ENCODE measurements around the gene KRT27. TPM values are rescaled to one million over a fixed set of nuclear protein-coding genes. Genes with fewer than 3 reads are reported as not detected.
"Not testable (repeated sequence)": the region's sequence is repeated elsewhere in the genome, so short reads cannot be mapped to it uniquely, and the experiment has no call there.

KRT27 gene
- total and polyA plus RNA-seq, 4 donors, result not detected

GRCh38 chr17:40820228-40820838 is 38.0 kb upstream of the KRT27 start:
- Histone ChIP-seq H3K27me3 (ENCODE audit: control insufficient read depth in 1 of 2, insufficient read depth in 2 of 2, low read length in 1 of 2) (no peaks in the 10 kb centered on the region), H3K36me3 (ENCODE audit: control insufficient read depth in 1 of 2, insufficient read depth in 2 of 2, low read length in 1 of 2) (no peaks in the 10 kb centered on the region), H3K4me3 (ENCODE audit: low read length in 2 of 2) (no peak overlapping the region), H3K27ac (ENCODE audit: low read depth in 1 of 2, low read length in 2 of 2) (no peak overlapping the region), H3K4me1 (ENCODE audit: control insufficient read depth in 1 of 2, insufficient read depth in 2 of 2, low read length in 2 of 2) (no peaks in the 10 kb centered on the region), H3K9me3 (ENCODE audit: control insufficient read depth, low read length) (no peaks in the 10 kb centered on the region)
- ATAC-seq (ENCODE audit: low FRiP score) (no peak), DNase-seq (no peak)
- 84 to 88% methylated on average over 9 of the region's 9 CpGs for WGBS, 2 donors
- intact Hi-C loops (cut with DNase I), result no loop called here

DNA sequence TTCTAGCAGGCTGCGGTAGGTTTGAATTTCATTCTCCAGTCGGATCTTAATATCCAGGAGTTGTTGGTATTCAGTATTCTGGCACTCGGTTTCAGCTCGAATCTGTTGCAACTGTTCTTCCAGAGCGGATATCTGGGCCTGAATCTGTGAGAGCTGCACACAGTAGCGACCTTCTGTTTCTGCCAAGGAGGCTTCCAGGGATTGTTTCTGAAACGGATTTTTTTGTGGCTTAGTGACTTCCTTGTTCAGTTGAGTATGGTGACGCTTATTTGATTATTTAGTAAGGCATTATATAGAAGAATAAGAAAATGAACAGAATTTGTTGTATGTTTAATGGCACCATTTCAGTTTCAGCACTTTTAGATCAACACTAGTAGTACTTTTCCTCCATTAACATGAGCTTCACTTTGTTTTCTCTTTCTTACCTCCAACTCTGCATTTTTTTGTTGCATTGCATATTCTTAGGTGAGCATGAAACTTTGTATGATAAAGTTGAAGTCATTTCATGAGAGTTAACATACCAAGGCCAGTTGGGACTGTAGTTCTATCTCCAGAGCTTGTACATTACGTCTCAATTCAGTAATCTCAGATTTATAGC is 37.3 kb upstream of the KRT27 start:
- no peaks in the 10 kb centered on the region for H3K27me3 ChIP-seq (ENCODE audit: control insufficient read depth in 1 of 2, insufficient read depth in 2 of 2, low read length in 1 of 2)
- peak overlapping the region; percentile 50 to 75 for H3K4me3 ChIP-seq (ENCODE audit: low read length in 2 of 2)
- DNase-seq (no peak), ATAC-seq (ENCODE audit: low FRiP score) (peak; percentile 57)
- no peaks in the 10 kb centered on the region for H3K9me3 ChIP-seq (ENCODE audit: control insufficient read depth, low read length)
- peak overlapping the region; percentile 20 to 54 for H3K27ac ChIP-seq (ENCODE audit: low read depth in 1 of 2, low read length in 2 of 2)
- 44 to 45% methylated on average over 9 of the region's 9 CpGs for WGBS, 2 donors
- no peaks in the 10 kb centered on the region for H3K36me3 ChIP-seq (ENCODE audit: control insufficient read depth in 1 of 2, insufficient read depth in 2 of 2, low read length in 1 of 2)
- intact Hi-C loops (cut with DNase I), result loop anchor here in 1 of 2 donors (5.0 kb wide), 1 partner anchor 723 kb away; no protein-coding TSS in a partner anchor
- no peaks in the 10 kb centered on the region for H3K4me1 ChIP-seq (ENCODE audit: control insufficient read depth in 1 of 2, insufficient read depth in 2 of 2, low read length in 2 of 2)

- DNase-seq, result peak; percentile 86 to 95
- WGBS, 2 donors, result 1 to 2% methylated on average over 34 to 73 of the region's 73 CpGs
- intact Hi-C loops (cut with DNase I), result loop anchor here in 1 of 2 donors (5.0 kb wide), 1 partner anchor 723 kb away; no protein-coding TSS in a partner anchor
- no peaks in the 10 kb centered on the region for H3K4me1 ChIP-seq (ENCODE audit: control insufficient read depth in 1 of 2, insufficient read depth in 2 of 2, low read length in 2 of 2)
- peak overlapping the region; percentile 77 to 78 for H3K4me3 ChIP-seq (ENCODE audit: low read length in 2 of 2)
- H3K9me3 ChIP-seq (ENCODE audit: control insufficient read depth, low read length), result no peaks in the 10 kb centered on the region
- H3K27ac ChIP-seq (ENCODE audit: low read depth in 1 of 2, low read length in 2 of 2), result peak overlapping the region; percentile 57 to 85
- H3K27me3 ChIP-seq (ENCODE audit: control insufficient read depth in 1 of 2, insufficient read depth in 2 of 2, low read length in 1 of 2), result no peaks in the 10 kb centered on the region
- peak; percentile 93 for ATAC-seq (ENCODE audit: low FRiP score)
- no peaks in the 10 kb centered on the region for H3K36me3 ChIP-seq (ENCODE audit: control insufficient read depth in 1 of 2, insufficient read depth in 2 of 2, low read length in 1 of 2)
Measured at GRCh38 chr17:40818733-40819527, 36.6 kb upstream of the KRT27 start.

DNA sequence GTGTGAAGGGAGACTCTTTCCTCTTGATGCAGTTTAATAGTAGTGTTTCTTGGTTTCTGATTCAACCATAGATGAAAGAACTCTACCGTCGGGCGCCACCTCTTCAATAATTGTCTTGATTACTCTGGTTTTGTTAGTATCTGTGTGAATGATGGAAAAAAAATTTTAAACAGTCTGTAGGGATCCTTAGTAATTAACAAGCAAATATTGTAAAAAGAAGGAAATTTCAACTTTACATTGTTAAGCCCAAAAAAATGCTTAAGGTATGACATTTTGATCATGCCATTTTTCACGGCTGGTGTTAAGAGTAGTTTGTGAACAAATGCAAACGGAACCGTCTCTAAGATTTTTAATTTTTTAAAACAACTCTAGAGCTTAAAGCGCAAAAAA is 36.0 kb upstream of the KRT27 start:
- WGBS, 2 donors, result 19 to 21% methylated on average over 7 of the region's 7 CpGs
- no peaks in the 10 kb centered on the region for H3K36me3 ChIP-seq (ENCODE audit: control insufficient read depth in 1 of 2, insufficient read depth in 2 of 2, low read length in 1 of 2)

GRCh38 chr17:40817103-40817682 is 34.8 kb upstream of the KRT27 start:
- DNase-seq, result no peak
- Histone ChIP-seq H3K27ac (ENCODE audit: low read depth in 1 of 2, low read length in 2 of 2) (no peak overlapping the region), H3K36me3 (ENCODE audit: control insufficient read depth in 1 of 2, insufficient read depth in 2 of 2, low read length in 1 of 2) (no peaks in the 10 kb centered on the region), H3K4me1 (ENCODE audit: control insufficient read depth in 1 of 2, insufficient read depth in 2 of 2, low read length in 2 of 2) (no peaks in the 10 kb centered on the region), H3K27me3 (ENCODE audit: control insufficient read depth in 1 of 2, insufficient read depth in 2 of 2, low read length in 1 of 2) (no peaks in the 10 kb centered on the region), H3K4me3 (ENCODE audit: low read length in 2 of 2) (no peak overlapping the region), H3K9me3 (ENCODE audit: control insufficient read depth, low read length) (no peaks in the 10 kb centered on the region)
- WGBS, 2 donors, result 97 to 98% methylated on average over 4 of the region's 4 CpGs
- no peak for ATAC-seq (ENCODE audit: low FRiP score)
- intact Hi-C loops (cut with DNase I), result loop anchor here in 1 of 2 donors (5.0 kb wide), 1 partner anchor 725 kb away; no protein-coding TSS in a partner anchor

More for the DNA sequence above, 36.0 kb upstream of the KRT27 start:
- Histone ChIP-seq H3K27me3 (ENCODE audit: control insufficient read depth in 1 of 2, insufficient read depth in 2 of 2, low read length in 1 of 2) (no peaks in the 10 kb centered on the region), H3K4me3 (ENCODE audit: low read length in 2 of 2) (peak overlapping the region; percentile 77 to 78), H3K9me3 (ENCODE audit: control insufficient read depth, low read length) (no peaks in the 10 kb centered on the region), H3K4me1 (ENCODE audit: control insufficient read depth in 1 of 2, insufficient read depth in 2 of 2, low read length in 2 of 2) (no peaks in the 10 kb centered on the region), H3K27ac (ENCODE audit: low read depth in 1 of 2, low read length in 2 of 2) (peak overlapping the region in 1 of 2 donors; percentile 57)
- intact Hi-C loops (cut with DNase I), result loop anchor here in 1 of 2 donors (5.0 kb wide), 1 partner anchor 724 kb away; no protein-coding TSS in a partner anchor
- ATAC-seq (ENCODE audit: low FRiP score) (no peak), DNase-seq (no peak)

GRCh38 chr17:40816569-40816968 is 34.2 kb upstream of the KRT27 start:
- WGBS, 2 donors, result 90 to 93% methylated on average over 3 of the region's 3 CpGs

DNA sequence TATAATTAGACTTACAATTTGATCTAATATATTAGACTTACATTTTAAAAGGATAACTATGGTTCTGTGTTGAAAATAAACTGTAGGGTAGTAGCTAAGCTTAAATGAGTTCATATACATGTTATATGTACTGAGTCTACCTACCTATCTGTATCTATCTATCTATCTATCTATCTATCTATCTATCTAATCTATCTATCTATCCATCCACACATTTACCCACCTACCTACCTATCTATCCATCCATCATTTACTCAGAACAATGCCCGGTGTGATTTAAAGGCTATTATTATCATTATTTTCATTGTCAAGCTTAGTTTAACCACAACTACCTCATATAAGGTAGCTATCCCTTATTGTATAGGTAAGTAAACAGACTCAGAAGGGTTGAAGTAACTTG is 33.0 kb upstream of the KRT27 start:
- intact Hi-C loops (cut with DNase I), result loop anchor here in 1 of 2 donors (5.0 kb wide), 1 partner anchor 727 kb away; no protein-coding TSS in a partner anchor
- 82 to 86% methylated on average over 1 of the region's 1 CpG for WGBS, 2 donors
- Histone ChIP-seq H3K27ac (ENCODE audit: low read depth in 1 of 2, low read length in 2 of 2) (no peak overlapping the region), H3K9me3 (ENCODE audit: control insufficient read depth, low read length) (no peaks in the 10 kb centered on the region), H3K36me3 (ENCODE audit: control insufficient read depth in 1 of 2, insufficient read depth in 2 of 2, low read length in 1 of 2) (no peaks in the 10 kb centered on the region), H3K4me1 (ENCODE audit: control insufficient read depth in 1 of 2, insufficient read depth in 2 of 2, low read length in 2 of 2) (peaks cover 1 to 2% of the 10 kb centered on the region in 2 donors), H3K4me3 (ENCODE audit: low read length in 2 of 2) (no peak overlapping the region), H3K27me3 (ENCODE audit: control insufficient read depth in 1 of 2, insufficient read depth in 2 of 2, low read length in 1 of 2) (no peaks in the 10 kb centered on the region)
- DNase-seq, result no peak
- no peak for ATAC-seq (ENCODE audit: low FRiP score)

More at GRCh38 chr17:40816569-40816968, 34.2 kb upstream of the KRT27 start:
- no peak overlapping the region for H3K4me3 ChIP-seq (ENCODE audit: low read length in 2 of 2)
- no peaks in the 10 kb centered on the region for H3K9me3 ChIP-seq (ENCODE audit: control insufficient read depth, low read length)
- no peaks in the 10 kb centered on the region for H3K27me3 ChIP-seq (ENCODE audit: control insufficient read depth in 1 of 2, insufficient read depth in 2 of 2, low read length in 1 of 2)
- no peak overlapping the region for H3K27ac ChIP-seq (ENCODE audit: low read depth in 1 of 2, low read length in 2 of 2)
- no peaks in the 10 kb centered on the region for H3K4me1 ChIP-seq (ENCODE audit: control insufficient read depth in 1 of 2, insufficient read depth in 2 of 2, low read length in 2 of 2)
- ATAC-seq (ENCODE audit: low FRiP score) (no peak), DNase-seq (no peak)
- intact Hi-C loops (cut with DNase I), result loop anchor here in 1 of 2 donors (5.0 kb wide), 1 partner anchor 726 kb away; no protein-coding TSS in a partner anchor
- no peaks in the 10 kb centered on the region for H3K36me3 ChIP-seq (ENCODE audit: control insufficient read depth in 1 of 2, insufficient read depth in 2 of 2, low read length in 1 of 2)

- intact Hi-C loops (cut with DNase I), result loop anchor here in 1 of 2 donors (5.0 kb wide), 1 partner anchor 728 kb away; no protein-coding TSS in a partner anchor
- 88 to 89% methylated on average over 3 of the region's 3 CpGs for WGBS, 2 donors
- not testable (repeated sequence) for H3K4me1 ChIP-seq (ENCODE audit: control insufficient read depth in 1 of 2, insufficient read depth in 2 of 2, low read length in 2 of 2)
Measured at GRCh38 chr17:40814657-40815056, 32.3 kb upstream of the KRT27 start.

More at GRCh38 chr17:40814657-40815056, 32.3 kb upstream of the KRT27 start:
- DNase-seq; H3K27ac ChIP-seq (ENCODE audit: low read depth in 1 of 2, low read length in 2 of 2); H3K36me3 ChIP-seq (ENCODE audit: control insufficient read depth in 1 of 2, insufficient read depth in 2 of 2, low read length in 1 of 2); H3K9me3 ChIP-seq (ENCODE audit: control insufficient read depth, low read length); H3K27me3 ChIP-seq (ENCODE audit: control insufficient read depth in 1 of 2, insufficient read depth in 2 of 2, low read length in 1 of 2); ATAC-seq (ENCODE audit: low FRiP score); H3K4me3 ChIP-seq (ENCODE audit: low read length in 2 of 2): not testable (repeated sequence)
